Stimulated activated CD8-positive, alpha-beta memory T cell treated with anti-CD3 and anti-CD28 coated beads, Interleukin-4, amount 100 ng/mL, for 1 hour (primary cell): ENCODE measurements around the gene VPREB1.
"Not testable (repeated sequence)": the region's sequence is repeated elsewhere in the genome, so short reads cannot be mapped to it uniquely, and the experiment has no call there.

Experiments used
- DNase-seq, 2 donors: peaks; one replicate each; pipeline ENCODE4 v3.0.0-alpha.2; 2020; ENCODE audit warnings: low read depth in 2 of 2, low spot score in 1 of 2

Gene VPREB1

DNA sequence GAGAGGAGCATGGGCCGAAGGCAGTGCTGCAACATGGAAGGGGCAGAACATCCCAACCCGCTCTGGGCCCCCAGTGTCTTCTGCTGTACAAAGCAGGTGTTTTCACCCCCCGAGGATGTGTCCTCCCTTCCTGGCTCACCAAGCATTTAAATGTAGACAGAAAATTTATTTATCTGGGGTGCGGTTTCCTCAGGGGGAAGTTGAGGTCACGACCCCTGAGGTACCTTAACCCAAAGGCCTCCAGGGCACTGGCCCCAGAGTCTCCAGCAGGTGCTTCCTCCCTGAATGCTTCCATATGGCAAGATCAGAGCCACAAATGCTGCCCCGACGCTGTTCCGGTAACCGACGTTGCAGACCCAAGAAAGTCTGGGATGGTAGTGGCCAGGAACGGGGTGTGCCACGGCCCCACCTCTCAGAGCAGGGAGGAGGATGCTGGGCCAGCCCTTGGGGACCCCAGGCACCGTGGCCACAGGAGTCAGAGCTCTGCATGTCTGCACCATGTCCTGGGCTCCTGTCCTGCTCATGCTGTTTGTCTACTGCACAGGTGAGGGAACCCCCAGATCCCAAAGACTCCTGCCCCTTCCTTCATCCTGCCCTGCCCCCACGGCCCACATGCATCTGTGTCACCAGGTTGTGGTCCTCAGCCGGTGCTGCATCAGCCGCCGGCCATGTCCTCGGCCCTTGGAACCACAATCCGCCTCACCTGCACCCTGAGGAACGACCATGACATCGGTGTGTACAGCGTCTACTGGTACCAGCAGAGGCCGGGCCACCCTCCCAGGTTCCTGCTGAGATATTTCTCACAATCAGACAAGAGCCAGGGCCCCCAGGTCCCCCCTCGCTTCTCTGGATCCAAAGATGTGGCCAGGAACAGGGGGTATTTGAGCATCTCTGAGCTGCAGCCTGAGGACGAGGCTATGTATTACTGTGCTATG is at the start of gene VPREB1:
Gene VPREB1, plus strand, starts transcription at position 471 of the 935 bp plus-strand sequence. Its CDS starts 28 bp downstream, at position 499.
- no peak for DNase-seq

- DNase-seq, result no peak
Observed at GRCh38 chr22:22194931-22195264, 49.7 kb upstream of the VPREB1 start.

- DNase-seq, result peak; percentile 62 to 76
Observed at GRCh38 chr22:22195265-22196017, 49.1 kb upstream of the VPREB1 start.

DNA sequence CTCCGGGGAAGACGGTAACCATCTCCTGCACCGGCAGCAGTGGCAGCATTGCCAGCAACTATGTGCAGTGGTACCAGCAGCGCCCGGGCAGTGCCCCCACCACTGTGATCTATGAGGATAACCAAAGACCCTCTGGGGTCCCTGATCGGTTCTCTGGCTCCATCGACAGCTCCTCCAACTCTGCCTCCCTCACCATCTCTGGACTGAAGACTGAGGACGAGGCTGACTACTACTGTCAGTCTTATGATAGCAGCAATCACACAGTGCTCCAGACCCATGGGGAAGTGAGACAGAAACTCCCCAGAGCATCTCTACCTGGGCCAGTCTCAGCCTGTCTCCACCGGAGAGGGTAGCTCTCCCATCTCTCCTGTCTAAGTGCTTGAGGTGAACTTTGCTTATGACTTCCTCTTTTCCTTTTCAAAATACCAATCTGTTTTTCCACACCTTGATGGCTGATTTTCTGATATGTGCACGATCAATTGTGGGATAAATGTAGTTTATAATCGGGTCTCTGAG is 48.5 kb upstream of the VPREB1 start:
- DNase-seq, result no peak

GRCh38 chr22:22196833-22197477 is 47.6 kb upstream of the VPREB1 start:
- DNase-seq, result no peak

DNA sequence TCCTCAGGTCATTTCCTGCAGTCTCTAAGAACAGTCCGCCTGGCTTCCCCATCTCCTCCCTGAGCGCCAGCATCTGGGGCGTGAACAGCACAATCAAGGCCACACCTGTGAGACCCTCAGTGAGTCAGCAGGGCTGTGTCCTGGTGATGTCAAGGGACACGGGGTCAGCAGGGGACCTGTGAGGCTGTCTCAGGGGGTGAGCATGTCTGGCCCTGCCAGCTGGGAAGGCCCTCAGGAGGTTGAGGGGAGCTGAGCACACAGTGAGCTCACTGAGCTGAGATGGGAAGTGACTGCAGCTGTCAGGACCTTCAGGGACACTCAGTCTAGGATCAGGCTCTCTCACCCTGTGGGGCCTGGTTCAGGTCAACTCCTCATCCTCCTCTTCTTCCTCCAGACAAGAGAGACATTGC is 46.6 kb upstream of the VPREB1 start:
- no peak for DNase-seq

DNA sequence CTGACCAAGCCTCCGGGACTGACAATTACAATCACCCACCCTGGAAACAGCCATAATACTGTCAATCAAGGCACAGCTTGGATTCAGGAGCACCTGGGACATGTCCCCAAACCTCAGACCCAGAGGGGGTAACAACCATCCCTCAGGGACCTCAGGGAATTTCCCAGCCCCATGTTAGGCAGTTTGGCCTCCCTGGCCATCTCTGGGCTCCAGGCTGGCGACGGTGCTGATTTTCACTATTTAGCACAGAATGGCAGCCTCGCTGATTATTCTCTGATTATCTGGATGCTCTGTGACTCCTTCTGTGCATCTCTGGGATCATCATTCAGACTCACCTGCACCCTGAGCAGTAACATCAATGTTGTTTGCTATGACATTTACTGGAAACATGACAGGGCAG is 45.8 kb upstream of the VPREB1 start:
- DNase-seq, result no peak

- DNase-seq, result no peak
Observed at GRCh38 chr22:22199634-22200033, 45.0 kb upstream of the VPREB1 start.

DNA sequence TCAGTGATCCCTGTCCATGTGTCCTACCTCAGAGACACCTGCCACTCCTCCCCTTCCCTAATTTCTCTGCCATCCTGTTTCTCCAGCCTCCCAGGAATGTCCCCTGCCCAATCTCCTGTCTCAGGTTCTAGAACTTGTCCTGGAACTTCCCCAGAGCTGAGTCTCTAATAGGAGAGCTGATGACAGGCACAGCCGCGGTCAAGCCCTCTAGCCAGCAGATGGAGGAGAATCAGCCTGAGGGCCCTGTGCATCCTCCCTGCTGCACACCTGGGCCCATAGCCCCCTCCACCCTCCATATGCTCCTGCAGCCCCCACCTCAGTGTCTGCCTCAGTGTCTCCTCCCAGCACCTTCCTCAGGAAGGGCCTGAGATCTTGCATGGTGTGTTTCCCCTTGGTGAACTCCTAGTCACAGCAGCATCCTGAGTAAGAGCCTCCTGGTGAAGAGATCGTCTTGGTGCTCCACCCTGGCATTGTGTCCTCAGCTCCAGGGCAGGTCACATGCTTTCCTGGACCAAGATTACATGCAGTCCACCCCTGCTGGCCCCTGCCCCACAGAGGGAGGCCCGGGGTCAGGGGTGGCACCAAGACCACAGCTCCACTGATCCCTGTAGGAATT is 43.9 kb upstream of the VPREB1 start:
- no peak for DNase-seq

DNA sequence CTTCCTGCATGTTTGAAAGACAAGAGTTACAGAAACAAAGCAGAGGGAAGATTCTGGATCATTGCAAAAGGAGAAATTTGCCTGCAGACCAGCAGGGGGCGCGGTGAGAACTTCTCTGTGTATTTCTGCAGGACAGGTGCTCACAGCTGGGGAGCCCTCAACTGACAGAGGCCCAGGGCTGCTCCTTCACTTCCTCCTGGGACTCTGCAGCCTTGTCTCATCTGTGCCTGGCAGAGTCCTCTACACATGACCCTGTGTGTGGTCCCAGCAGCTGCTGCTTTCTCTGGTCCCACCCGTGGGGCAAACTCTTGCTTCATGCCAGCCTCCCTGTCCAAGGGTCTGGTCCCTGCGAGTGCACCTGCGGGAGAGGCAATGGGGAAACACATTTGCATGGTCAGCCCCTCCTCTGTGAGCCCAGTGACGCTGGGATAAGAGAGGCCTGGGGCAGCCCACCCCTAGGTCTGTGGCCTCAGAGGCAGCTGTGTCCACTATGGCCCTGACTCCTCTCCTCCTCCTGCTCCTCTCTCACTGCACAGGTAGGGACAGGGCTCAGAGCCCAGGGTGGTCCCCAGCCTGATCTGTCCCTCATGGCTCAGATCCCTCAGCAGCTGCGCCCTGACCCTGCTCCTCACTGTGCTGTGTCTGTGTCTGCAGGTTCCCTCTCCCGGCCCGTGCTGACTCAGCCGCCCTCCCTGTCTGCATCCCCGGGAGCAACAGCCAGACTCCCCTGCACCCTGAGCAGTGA is 43.2 kb upstream of the VPREB1 start:
- peak in 1 of 2 donors; percentile 8 for DNase-seq

DNA sequence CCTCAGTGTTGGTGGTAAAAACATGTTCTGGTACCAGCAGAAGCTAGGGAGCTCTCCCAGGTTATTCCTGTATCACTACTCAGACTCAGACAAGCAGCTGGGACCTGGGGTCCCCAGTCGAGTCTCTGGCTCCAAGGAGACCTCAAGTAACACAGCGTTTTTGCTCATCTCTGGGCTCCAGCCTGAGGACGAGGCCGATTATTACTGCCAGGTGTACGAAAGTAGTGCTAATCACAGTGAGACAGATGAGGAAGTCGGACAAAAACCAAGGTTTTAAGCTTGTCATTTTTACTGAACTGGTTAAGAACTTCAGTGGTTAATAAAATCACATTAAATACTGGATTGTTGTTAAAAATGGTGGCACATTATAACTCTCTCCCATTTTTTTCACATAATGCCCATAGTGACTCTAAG is 42.6 kb upstream of the VPREB1 start:
- DNase-seq, result no peak

DNA sequence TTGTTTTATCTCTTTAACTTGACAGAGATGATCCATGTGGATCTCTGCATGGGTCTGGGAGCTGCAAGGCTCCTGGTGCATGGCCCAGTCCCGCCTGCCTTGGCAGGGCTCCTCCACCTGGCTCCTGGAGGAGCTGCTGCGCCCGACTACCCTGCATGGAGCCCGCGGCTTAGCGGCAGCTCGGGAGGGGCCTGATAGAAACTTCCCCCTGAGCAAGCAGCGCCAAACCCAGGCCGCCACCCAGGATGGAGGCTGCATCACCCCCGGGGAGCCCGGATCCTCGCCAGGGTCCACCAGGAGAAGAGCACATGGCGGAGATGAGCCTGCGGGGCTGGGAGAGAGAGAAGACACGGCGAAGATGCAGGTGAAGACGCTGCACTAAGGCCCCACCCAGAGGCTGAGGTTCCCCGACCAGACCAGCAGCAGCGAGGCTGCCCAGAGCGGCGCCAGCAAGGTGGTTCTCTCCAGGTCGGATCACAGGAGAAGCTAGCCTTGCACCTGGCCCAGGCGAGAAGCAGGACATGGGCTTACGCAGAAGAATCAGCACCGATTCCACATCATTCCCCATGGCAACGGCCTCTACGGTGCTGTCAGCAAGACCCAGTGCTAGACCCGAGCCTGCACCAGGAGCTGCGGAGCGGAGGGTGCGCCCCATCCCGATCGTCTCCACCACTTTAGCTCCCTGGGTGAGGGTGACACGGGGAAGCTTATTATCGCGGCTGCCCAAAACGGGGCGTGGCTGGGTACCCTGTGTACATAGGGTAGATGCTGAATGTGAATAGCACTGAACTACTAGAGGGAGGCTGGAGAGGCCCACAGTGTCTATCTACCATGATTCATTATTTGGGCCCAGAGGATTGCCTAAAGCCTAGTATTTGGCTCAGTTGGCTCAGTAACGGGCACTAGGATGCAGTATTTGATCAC is 41.3 kb upstream of the VPREB1 start:
- DNase-seq, result no peak

DNA sequence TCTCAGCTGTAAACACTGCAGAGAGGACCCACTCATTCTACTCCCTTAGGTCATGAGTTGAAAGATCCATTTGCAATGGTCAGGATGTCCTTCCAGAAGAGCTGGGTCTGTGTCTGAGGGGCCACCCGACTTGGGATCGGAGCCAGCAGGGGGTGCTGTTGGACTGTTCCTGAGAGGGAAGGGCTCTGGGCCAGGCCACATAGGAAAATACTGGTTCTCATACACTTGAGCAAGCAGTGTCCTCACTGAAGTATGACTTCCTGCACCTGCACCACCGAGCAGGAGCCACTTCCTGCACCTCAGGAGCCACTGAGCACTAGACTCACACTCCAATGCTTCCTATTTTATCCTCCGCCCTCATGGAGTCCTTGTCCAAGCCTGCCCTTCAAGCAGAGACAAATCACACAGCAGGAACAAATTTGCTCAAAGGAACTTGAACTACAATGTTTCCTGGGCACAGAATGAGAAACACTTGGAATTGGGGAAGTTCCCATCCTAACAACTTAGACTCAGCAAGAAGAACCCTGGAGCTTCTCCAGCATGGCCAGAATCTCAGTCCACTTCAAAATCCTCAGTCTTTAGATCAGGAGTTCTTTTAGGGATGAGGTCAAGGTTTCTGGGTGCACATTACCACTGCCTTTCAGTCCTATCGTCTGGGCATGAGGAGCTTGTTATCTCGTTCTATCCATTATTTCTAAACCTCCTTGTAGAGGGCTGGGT is 36.6 kb upstream of the VPREB1 start:
- peak; percentile 52 to 65 for DNase-seq

DNA sequence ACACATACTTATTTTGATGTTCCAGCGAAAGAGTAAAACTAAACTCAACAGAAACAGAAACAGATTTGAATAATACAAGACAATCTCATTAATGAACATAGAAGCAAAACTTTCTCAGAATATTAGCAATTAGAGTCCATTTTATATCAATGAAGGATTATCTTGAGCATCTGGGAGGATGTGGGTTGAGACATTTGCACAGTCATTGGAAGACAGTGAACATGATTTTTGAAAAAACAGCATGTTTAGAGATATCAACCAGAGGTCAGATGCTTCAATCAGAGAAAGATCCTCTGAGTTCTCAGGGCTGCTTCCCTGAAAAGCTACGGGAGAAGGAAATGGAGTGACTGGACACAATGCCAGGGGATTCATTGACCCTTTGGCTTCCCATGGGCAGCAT is 35.9 kb upstream of the VPREB1 start:
- no peak for DNase-seq

DNA sequence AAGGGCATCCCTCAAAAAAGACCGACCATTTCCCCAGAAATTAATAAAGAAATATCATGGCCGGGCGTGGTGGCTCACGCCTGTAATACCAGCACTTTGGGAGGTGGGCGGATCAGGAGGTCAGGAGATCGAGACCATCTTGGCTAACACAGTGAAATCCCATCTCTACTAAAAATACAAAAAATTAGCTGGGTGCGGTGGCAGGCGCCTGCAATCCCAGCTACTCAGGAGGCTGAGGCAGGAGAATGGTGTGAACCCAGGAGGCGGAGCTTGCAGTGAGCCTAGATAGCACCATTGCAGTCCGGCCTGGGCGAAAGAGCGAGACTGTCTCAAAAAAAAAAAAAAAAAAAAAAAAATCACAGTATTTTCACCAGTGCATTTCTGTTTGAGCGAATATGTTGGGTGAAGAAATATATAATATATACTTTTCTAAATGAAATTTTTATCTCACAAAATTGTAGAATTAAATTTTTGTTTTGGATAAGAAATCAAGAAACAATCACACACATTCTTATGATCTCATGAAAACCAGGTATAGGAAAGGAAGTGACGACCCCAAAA is 35.4 kb upstream of the VPREB1 start:
- not testable (repeated sequence) for DNase-seq

- peak in 1 of 2 donors; percentile 8 for DNase-seq
Observed at GRCh38 chr22:22210375-22210774, 34.2 kb upstream of the VPREB1 start.

- no peak for DNase-seq
Observed at GRCh38 chr22:22210889-22211833, 33.4 kb upstream of the VPREB1 start.
